ENCODE measurements around the gene MRPL58.

DNA sequence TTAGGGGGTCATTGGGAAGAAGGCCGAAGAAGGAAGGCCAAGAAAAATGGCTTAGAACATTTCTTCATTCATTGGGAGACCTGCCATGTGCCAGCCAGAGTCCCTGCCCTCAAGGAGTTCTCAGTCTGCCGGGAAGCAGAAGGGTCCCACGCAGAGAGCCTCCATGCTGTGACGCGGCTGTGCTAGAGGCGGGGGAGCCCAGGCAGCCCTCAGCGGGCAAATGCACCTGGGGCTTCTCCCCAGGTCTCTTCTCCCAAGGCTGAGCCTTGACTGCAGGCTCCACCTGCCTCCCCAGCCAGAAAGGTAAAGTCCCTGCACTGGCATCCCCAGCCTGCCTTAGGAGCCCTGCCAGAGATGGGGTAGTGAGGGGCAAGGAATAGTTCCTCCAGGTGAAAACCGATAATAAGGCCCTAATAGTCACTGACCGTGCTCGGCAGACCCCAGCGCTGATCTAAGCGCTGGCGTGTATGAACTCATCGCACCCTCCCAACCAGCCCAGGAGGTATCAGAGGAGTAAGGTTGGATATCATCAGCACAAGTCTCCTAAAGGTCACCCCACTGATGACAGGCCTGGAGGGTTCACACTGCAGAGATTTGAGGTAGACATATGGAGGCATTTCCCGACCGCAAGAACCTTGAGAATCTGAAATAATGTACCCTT lies 31.0 kb upstream of the MRPL58 start:
- TF ChIP-seq SP1 (IDR thresholded peaks at IDR 0.05; ENCODE audit: low read depth, low read length), result no peak
- TF ChIP-seq, protein P1, sequence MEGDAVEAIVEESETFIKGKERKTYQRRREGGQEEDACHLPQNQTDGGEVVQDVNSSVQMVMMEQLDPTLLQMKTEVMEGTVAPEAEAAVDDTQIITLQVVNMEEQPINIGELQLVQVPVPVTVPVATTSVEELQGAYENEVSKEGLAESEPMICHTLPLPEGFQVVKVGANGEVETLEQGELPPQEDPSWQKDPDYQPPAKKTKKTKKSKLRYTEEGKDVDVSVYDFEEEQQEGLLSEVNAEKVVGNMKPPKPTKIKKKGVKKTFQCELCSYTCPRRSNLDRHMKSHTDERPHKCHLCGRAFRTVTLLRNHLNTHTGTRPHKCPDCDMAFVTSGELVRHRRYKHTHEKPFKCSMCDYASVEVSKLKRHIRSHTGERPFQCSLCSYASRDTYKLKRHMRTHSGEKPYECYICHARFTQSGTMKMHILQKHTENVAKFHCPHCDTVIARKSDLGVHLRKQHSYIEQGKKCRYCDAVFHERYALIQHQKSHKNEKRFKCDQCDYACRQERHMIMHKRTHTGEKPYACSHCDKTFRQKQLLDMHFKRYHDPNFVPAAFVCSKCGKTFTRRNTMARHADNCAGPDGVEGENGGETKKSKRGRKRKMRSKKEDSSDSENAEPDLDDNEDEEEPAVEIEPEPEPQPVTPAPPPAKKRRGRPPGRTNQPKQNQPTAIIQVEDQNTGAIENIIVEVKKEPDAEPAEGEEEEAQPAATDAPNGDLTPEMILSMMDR (IDR thresholded peaks at IDR 0.05; ENCODE audit: control extremely low read depth in 1 of 3, insufficient read depth in 1 of 3, low read depth in 1 of 3, low read length in 3 of 3), result no peak
